Fibroblast of villous mesenchyme (primary cell): ENCODE data around the gene ITIH3. TPM values are rescaled to one million over a fixed set of nuclear protein-coding genes. Genes with fewer than 3 reads are reported as not detected.

Experiments
- DNase-seq: peaks from one replicate; pipeline ENCODE4 v3.0.0-alpha.2; 2010; ENCODE audit warnings: low read depth
- H3K4me3 ChIP-seq: 2 replicates; pipeline ENCODE4 v1.5.1; 2011; ENCODE audit warnings: low read depth, mild to moderate bottlenecking, low read length
- CTCF ChIP-seq: IDR thresholded peaks from 2 replicates; pipeline ENCODE4 v1.5.1; 2012; ENCODE audit warnings: low read depth, mild to moderate bottlenecking, low read length; ENCODE audit not compliant: insufficient read depth
- total RNA-seq: library from RNA; depleted of rRNA; stranded (reverse); fragments of >200 nt; gene quantifications from 2 replicates; pipeline ENCODE4 v1.2.3, GENCODE V29; 2012

Gene ITIH3
- total RNA-seq, 1 donor = 8.2 TPM

DNA sequence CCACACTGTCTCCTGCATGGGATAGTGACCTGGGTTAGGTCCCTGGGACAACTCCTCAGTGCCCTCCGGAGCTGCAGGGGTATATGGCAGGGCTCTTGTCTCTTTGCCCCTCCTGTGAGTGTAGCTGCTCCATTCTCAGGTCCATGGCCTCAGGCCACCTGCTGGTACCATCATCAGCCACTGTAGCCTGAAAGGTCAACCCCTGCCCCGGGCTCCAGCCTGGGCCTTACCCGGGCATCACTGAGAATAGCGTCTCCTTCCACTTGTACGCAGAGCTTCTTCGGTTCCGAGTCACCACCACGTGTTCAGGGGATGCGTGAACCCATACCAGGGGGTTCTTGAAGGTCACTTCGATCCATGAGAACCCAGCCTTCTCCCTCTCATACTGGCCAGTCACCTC lies 22.1 kb downstream of the ITIH3 start:
- DNase-seq = no peak
- TF ChIP-seq CTCF = no peak
- no peak overlapping the region for H3K4me3 ChIP-seq

DNA sequence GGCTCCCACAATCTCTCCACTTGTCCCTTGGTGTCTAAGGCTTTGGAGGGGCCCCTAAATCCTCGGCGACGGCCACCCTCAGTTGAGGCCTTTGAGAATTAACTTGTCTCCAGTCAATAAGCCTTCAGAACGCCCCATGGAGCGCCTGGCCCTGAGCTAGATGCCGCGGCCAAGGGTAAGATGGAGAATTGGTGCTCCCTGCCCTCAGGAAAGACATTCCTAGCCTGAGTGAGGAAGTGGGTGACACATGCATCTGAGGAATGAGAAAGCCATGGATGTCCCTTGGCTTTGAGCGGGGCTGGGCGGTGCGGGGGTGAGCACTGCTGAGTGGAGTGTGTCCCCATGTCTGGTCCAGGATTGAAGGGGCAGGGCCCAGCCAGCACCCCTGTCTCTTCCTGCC lies 22.6 kb downstream of the ITIH3 start:
- no peak overlapping the region for H3K4me3 ChIP-seq
- no peak for DNase-seq
- TF ChIP-seq CTCF = no peak

DNA sequence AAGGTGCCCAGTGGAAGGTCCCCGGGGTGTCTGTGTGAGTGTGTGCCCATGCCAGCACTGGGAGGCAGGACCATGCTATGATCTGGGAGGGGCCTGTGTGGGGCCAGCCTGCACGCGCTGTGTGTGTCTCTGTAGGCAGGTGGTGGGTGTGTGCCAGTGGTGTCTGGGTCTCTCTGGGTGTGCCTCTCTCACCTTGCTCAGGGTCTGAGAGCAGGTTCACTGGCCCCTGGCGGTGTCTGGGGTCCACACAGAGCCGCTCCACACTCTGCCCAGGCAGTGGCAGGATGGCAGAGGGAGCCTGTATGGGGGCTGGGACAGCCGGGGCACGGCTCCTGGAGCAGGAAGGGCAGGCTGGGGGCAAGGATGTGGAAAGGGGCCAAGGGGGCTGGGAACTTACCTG lies 23.3 kb downstream of the ITIH3 start:
- DNase-seq = no peak
- no peak for TF ChIP-seq CTCF
- no peak overlapping the region for H3K4me3 ChIP-seq

DNA sequence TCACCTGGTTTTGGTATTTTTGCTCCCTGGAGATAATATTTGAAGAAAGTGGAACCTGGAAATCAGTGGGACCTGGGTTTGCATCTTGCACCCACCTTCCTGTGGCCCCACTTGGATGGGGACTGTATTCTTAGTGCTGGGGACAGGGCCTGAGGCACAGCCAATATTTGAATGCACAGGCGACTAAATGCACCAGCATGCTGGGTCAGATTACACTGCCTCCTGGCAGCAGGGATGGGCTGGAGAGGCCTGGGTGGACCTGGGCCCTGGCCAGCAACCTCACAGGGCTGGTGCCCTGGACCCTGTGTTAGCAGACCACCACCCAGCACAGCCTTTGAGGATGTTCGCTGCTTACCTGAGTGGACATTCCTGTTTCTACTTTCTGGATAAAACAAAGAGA lies 25.3 kb downstream of the ITIH3 start:
- no peak for DNase-seq
- TF ChIP-seq CTCF = no peak
- no peak overlapping the region for H3K4me3 ChIP-seq

GRCh38 chr3:52820736-52821135 lies 26.1 kb downstream of the ITIH3 start:
- DNase-seq = peak; percentile 15
- no peak overlapping the region for H3K4me3 ChIP-seq
- peak; percentile 70 for TF ChIP-seq CTCF

GRCh38 chr3:52822363-52822762 lies 27.8 kb downstream of the ITIH3 start:
- no peak for DNase-seq
- no peak overlapping the region for H3K4me3 ChIP-seq
- no peak for TF ChIP-seq CTCF

DNA sequence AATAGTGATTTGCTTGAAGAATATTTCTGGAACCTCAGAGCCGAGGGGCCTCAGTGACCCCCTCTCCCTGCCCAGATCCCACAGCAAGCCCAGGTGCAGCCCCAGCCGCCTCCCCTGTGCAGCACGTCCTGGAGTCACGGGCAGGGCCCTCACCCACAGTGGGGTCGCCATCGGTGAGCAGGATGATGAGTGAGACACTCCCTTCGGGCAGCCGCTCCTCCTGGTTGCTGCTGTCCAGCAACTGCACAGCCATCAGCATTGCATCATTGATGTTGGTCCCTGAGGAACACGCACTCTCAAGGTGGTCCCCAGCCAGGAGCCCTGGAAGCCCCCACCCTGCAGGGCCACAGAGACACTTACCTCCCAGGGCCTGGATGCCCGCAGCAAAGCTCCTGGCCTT lies 29.4 kb downstream of the ITIH3 start:
- no peak overlapping the region for H3K4me3 ChIP-seq
- no peak for TF ChIP-seq CTCF
- DNase-seq = no peak
